ENCODE measurements around the gene PPP1R3G. TPM values are rescaled to one million over a fixed set of nuclear protein-coding genes. Genes with fewer than 3 reads are reported as not detected.

PPP1R3G gene
- total RNA-seq, 1 donor from 2014 or later, result 13.9 TPM

- no peak for DNase-seq
- no peak for ATAC-seq
- intact Hi-C loops (cut with micrococcal nuclease), result no loop called here
These were observed 4.6 kb downstream of the PPP1R3G start for GRCh38 chr6:5089481-5090438.

GRCh38 chr6:5090603-5091002 is 5.5 kb downstream of the PPP1R3G start:
- DNase-seq, result no peak
- intact Hi-C loops (cut with micrococcal nuclease), result no loop called here
- no peak for ATAC-seq

GRCh38 chr6:5091210-5092069 is 6.3 kb downstream of the PPP1R3G start:
- DNase-seq, result no peak
- intact Hi-C loops (cut with micrococcal nuclease), result no loop called here
- ATAC-seq, result no peak

GRCh38 chr6:5093231-5094015 is 8.3 kb downstream of the PPP1R3G start:
- DNase-seq, result peak; percentile 59
- intact Hi-C loops (cut with micrococcal nuclease), result no loop called here
- peak; percentile 73 for ATAC-seq

GRCh38 chr6:5094327-5094726 is 9.2 kb downstream of the PPP1R3G start:
- DNase-seq (no peak), ATAC-seq (no peak)
- intact Hi-C loops (cut with micrococcal nuclease), result no loop called here

GRCh38 chr6:5095236-5095635 is 10.1 kb downstream of the PPP1R3G start:
- DNase-seq, result no peak
- ATAC-seq, result no peak
- intact Hi-C loops (cut with micrococcal nuclease), result no loop called here

GRCh38 chr6:5096482-5096881 is 11.3 kb downstream of the PPP1R3G start:
- intact Hi-C loops (cut with micrococcal nuclease), result no loop called here
- DNase-seq (peak; percentile 72), ATAC-seq (peak; percentile 92)

- ATAC-seq (no peak), DNase-seq (no peak)
- intact Hi-C loops (cut with micrococcal nuclease), result no loop called here
These were observed 13.5 kb downstream of the PPP1R3G start for GRCh38 chr6:5098501-5099270.

- intact Hi-C loops (cut with micrococcal nuclease), result no loop called here
- DNase-seq (no peak), ATAC-seq (no peak)
These were observed 14.4 kb downstream of the PPP1R3G start for GRCh38 chr6:5099537-5099936.

GRCh38 chr6:5100806-5101205 is 15.7 kb downstream of the PPP1R3G start:
- no peak for ATAC-seq
- intact Hi-C loops (cut with micrococcal nuclease), result no loop called here

GRCh38 chr6:5102267-5102970 is 17.3 kb downstream of the PPP1R3G start:
- DNase-seq, result no peak
- intact Hi-C loops (cut with micrococcal nuclease), result no loop called here
- ATAC-seq, result no peak

More at GRCh38 chr6:5100806-5101205, 15.7 kb downstream of the PPP1R3G start:
- no peak for DNase-seq

- DNase-seq, result no peak
- no peak for ATAC-seq
- intact Hi-C loops (cut with micrococcal nuclease), result no loop called here
These were observed 18.1 kb downstream of the PPP1R3G start for GRCh38 chr6:5103250-5103649.

- intact Hi-C loops (cut with micrococcal nuclease), result no loop called here
- ATAC-seq, result no peak
- DNase-seq, result no peak
These were observed 19.5 kb downstream of the PPP1R3G start for GRCh38 chr6:5104667-5105066.

- ATAC-seq (no peak), DNase-seq (no peak)
- intact Hi-C loops (cut with micrococcal nuclease), result no loop called here
These were observed 20.0 kb downstream of the PPP1R3G start for GRCh38 chr6:5105146-5105545.

GRCh38 chr6:5107341-5107740 is 22.2 kb downstream of the PPP1R3G start:
- DNase-seq (peak; percentile 72), ATAC-seq (peak; percentile 87)
- intact Hi-C loops (cut with micrococcal nuclease), result no loop called here

GRCh38 chr6:5108068-5108467 is 22.9 kb downstream of the PPP1R3G start:
- ATAC-seq, result peak; percentile 91
- DNase-seq, result peak; percentile 48
- intact Hi-C loops (cut with micrococcal nuclease), result no loop called here

- intact Hi-C loops (cut with micrococcal nuclease), result no loop called here
These were observed 23.5 kb downstream of the PPP1R3G start for GRCh38 chr6:5108536-5109150.

GRCh38 chr6:5109436-5109835 is 24.3 kb downstream of the PPP1R3G start:
- intact Hi-C loops (cut with micrococcal nuclease), result no loop called here
- ATAC-seq, result peak; percentile 10
- no peak for DNase-seq

More at GRCh38 chr6:5108536-5109150, 23.5 kb downstream of the PPP1R3G start:
- DNase-seq (no peak), ATAC-seq (peak; percentile 36)

Data from left ventricle myocardium superior (tissue), 1 donor.